ENCODE measurements around the gene HS3ST5. TPM values are rescaled to one million over a fixed set of nuclear protein-coding genes. Genes with fewer than 3 reads are reported as not detected.

HS3ST5 gene
- total RNA-seq, 1 donor from 2014 or later, result 0.12 TPM

DNA sequence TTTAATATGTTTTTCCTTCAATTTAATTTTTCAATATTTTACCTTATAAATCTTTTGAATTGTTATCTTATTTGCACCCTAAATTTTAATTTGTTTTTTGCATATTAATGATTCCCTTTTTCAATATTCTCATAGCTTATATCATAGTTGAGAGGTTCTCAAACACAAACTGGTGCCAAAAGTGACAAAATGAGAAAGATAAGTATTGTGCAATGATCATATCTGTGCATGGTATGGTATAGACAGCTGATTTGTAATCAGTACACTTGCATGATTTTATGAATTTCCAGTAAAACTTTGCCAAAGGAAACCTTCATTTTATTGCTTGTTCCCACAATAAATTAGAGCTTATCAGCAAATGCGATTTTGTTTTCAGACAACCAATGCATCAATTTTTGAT is 210.9 kb downstream of the HS3ST5 start:
- intact Hi-C loops (cut with DNase I), result no loop called here
- H3K9me3 ChIP-seq, result no peaks in the 10 kb centered on the region
- H3K27ac ChIP-seq, result no peak overlapping the region
- no peaks in the 10 kb centered on the region for H3K27me3 ChIP-seq (ENCODE audit: low read depth)
- ATAC-seq, result no peak
- TF ChIP-seq CTCF (IDR thresholded peaks at IDR 0.05), result no peak
- no peaks in the 10 kb centered on the region for H3K36me3 ChIP-seq
- no peak for DNase-seq
- H3K4me1 ChIP-seq, result no peaks in the 10 kb centered on the region
- H3K4me3 ChIP-seq, result no peak overlapping the region

DNA sequence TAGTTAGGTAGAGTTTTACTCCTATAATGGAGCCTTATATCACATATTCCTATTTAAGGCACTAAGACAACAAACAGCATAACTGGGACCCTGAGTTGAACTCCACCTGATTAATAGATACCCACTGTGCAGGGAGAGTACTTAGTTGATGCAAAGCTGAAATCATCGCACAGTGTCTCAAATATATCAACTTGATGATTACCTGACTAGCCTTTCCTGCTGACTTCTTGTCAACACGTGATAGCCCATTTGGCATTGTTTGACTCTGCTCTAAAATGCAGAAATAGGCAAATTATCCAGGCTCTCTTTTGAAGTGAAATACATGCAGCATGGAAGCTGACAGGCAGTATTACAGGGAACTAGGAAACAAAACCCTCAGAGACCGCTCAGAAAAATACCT is 217.2 kb downstream of the HS3ST5 start:
- intact Hi-C loops (cut with DNase I), result no loop called here
- ATAC-seq, result no peak
- no peaks in the 10 kb centered on the region for H3K9me3 ChIP-seq

GRCh38 chr6:114121913-114122662 is 220.7 kb downstream of the HS3ST5 start:
- Histone ChIP-seq H3K36me3 (no peaks in the 10 kb centered on the region), H3K4me1 (no peaks in the 10 kb centered on the region), H3K9me3 (no peaks in the 10 kb centered on the region), H3K27me3 (ENCODE audit: low read depth) (no peaks in the 10 kb centered on the region), H3K27ac (no peak overlapping the region), H3K4me3 (no peak overlapping the region)
- ATAC-seq (no peak), DNase-seq (no peak)
- TF ChIP-seq CTCF (IDR thresholded peaks at IDR 0.05), result no peak
- intact Hi-C loops (cut with DNase I), result no loop called here

More for the DNA sequence above, 217.2 kb downstream of the HS3ST5 start:
- no peaks in the 10 kb centered on the region for H3K4me1 ChIP-seq
- H3K27me3 ChIP-seq (ENCODE audit: low read depth), result no peaks in the 10 kb centered on the region
- TF ChIP-seq CTCF (IDR thresholded peaks at IDR 0.05), result no peak
- no peak overlapping the region for H3K27ac ChIP-seq
- DNase-seq, result no peak
- no peak overlapping the region for H3K4me3 ChIP-seq
- no peaks in the 10 kb centered on the region for H3K36me3 ChIP-seq

DNA sequence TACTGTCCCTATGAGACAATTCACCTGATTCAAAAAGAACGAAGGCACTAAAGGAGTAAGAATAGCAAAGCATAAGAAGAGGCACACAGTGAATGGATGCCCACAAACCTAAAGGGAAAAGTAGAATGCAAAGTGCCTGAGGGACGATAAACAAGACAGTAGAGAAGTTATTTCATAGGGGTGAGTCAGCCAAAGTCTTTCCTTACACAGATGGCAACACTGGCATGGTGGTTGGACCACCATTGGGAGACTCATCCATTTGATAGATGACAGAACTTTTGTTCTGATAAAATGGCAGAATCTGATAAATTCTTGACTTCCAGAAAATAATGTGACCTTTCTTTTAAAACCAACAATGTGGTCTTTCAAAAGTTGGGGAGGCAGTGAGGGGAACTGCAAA is 223.8 kb downstream of the HS3ST5 start:
- H3K36me3 ChIP-seq, result no peaks in the 10 kb centered on the region
- no peaks in the 10 kb centered on the region for H3K9me3 ChIP-seq
- DNase-seq (no peak), ATAC-seq (no peak)
- no peak for TF ChIP-seq CTCF (IDR thresholded peaks at IDR 0.05)
- no peak overlapping the region for H3K27ac ChIP-seq
- no peaks in the 10 kb centered on the region for H3K27me3 ChIP-seq (ENCODE audit: low read depth)
- no peak overlapping the region for H3K4me3 ChIP-seq
- no peaks in the 10 kb centered on the region for H3K4me1 ChIP-seq
- intact Hi-C loops (cut with DNase I), result no loop called here

GRCh38 chr6:114115652-114116051 is 227.2 kb downstream of the HS3ST5 start:
- Histone ChIP-seq H3K27ac (no peak overlapping the region), H3K4me3 (no peak overlapping the region), H3K4me1 (no peaks in the 10 kb centered on the region), H3K27me3 (ENCODE audit: low read depth) (no peaks in the 10 kb centered on the region), H3K9me3 (no peaks in the 10 kb centered on the region), H3K36me3 (no peaks in the 10 kb centered on the region)
- ATAC-seq, result no peak
- intact Hi-C loops (cut with DNase I), result no loop called here
- no peak for TF ChIP-seq CTCF (IDR thresholded peaks at IDR 0.05)
- DNase-seq, result no peak
